H1 (cell line): ENCODE measurements around the gene ARHGAP42. TPM values are rescaled to one million over a fixed set of nuclear protein-coding genes. Genes with fewer than 3 reads are reported as not detected.

Experiments
- CTCF ChIA-PET: fragments of 300-600 bp; sonication (Branson Sonifier 250); formaldehyde crosslinking; loops from one replicate; lab custom pipeline; 2021; ENCODE audit not compliant: partially characterized antibody; lab: Charles Lee
- POLR2A ChIA-PET: fragments of 300-600 bp; sonication (Branson Sonifier 250); formaldehyde crosslinking; loops from one replicate; lab custom pipeline; 2021; ENCODE audit warnings: inconsistent platforms; ENCODE audit not compliant: partially characterized antibody; lab: Charles Lee
- DNase-seq, 2 experiments: peaks; one replicate each; pipeline versions ENCODE4 v3.0.0 to v3.0.0-alpha.2; 2010 to 2022; ENCODE audit warnings: low spot score in 2 of 2, low read depth in 1 of 2, mixed read lengths in 1 of 2
- FAIRE-seq: peaks from 2 replicates; lab custom pipeline; 2011; peaks lifted over from hg19 to GRCh38; lab: Jason Lieb, UNC
- H2AFZ ChIP-seq: 2 replicates; pipeline ENCODE4 v1.8.1; 2012; ENCODE audit warnings: low read length, inconsistent platforms
- H2AK5ac ChIP-seq: 2 replicates; pipeline ENCODE4 v1.6.1; 2013; ENCODE audit warnings: low read depth, low read length
- H2BK120ac ChIP-seq: replicated peaks from 2 replicates; pipeline ENCODE3; 2013; ENCODE audit warnings: low read depth, low read length, inconsistent platforms
- H2BK12ac ChIP-seq: 2 replicates; pipeline ENCODE4 v1.6.1; 2013; ENCODE audit warnings: low read depth, low read length
- H2BK15ac ChIP-seq: 2 replicates; pipeline ENCODE4 v1.6.1; 2013; ENCODE audit warnings: low read length
- H2BK20ac ChIP-seq: 2 replicates; pipeline ENCODE4 v1.6.1; 2013; ENCODE audit warnings: low read length
- H2BK5ac ChIP-seq: 2 replicates; pipeline ENCODE4 v1.6.1; 2013; ENCODE audit warnings: low read depth, low read length
- H3K14ac ChIP-seq: 2 replicates; pipeline ENCODE4 v1.6.1; 2013; ENCODE audit warnings: inconsistent platforms; ENCODE audit not compliant: insufficient read length
- H3K18ac ChIP-seq: 2 replicates; pipeline ENCODE4 v1.6.1; 2013; ENCODE audit warnings: low read length; ENCODE audit errors: extremely low read depth
- H3K23ac ChIP-seq: 2 replicates; pipeline ENCODE4 v1.6.1; 2013; ENCODE audit warnings: inconsistent platforms; ENCODE audit not compliant: insufficient read length
- H3K23me2 ChIP-seq: 2 replicates; pipeline ENCODE4 v1.6.1; 2013; ENCODE audit warnings: low read depth, low read length
- H3K27ac ChIP-seq: 2 replicates; pipeline ENCODE4 v1.6.1; 2011; ENCODE audit warnings: low read depth, low read length, inconsistent platforms
- H3K27me3 ChIP-seq, 4 experiments: replicated peaks in 1 of 4; 1 replicate in 1 of 4; 2 replicates in 3 of 4; pipeline versions ENCODE4 v1.6.1 to v1.8.1; 2011 to 2013; ENCODE audit warnings: low read length in 3 of 4, mild to moderate bottlenecking in 3 of 4, inconsistent platforms in 2 of 4, mixed read lengths in 2 of 4, moderate library complexity in 1 of 4; ENCODE audit not compliant: control insufficient read depth in 3 of 4, insufficient read depth in 3 of 4; ENCODE audit errors: extremely low read depth in 1 of 4
- H3K36me3 ChIP-seq, 4 experiments: 2 replicates each; pipeline versions ENCODE4 v1.6.1 to v1.8.1; 2011 to 2013; ENCODE audit warnings: mild to moderate bottlenecking in 4 of 4, low read length in 3 of 4, moderate library complexity in 2 of 4, control low read depth in 1 of 4, inconsistent platforms in 1 of 4; ENCODE audit not compliant: insufficient read depth in 4 of 4, control insufficient read depth in 2 of 4
- H3K4ac ChIP-seq: replicated peaks from 2 replicates; pipeline ENCODE3; 2013; ENCODE audit warnings: low read length, low read depth, mixed read lengths, inconsistent platforms; ENCODE audit not compliant: insufficient read length
- H3K4me1 ChIP-seq, 4 experiments: replicated peaks in 1 of 4; 1 replicate in 1 of 4; 2 replicates in 3 of 4; pipeline versions ENCODE4 v1.6.1 to v1.8.1; 2011 to 2013; ENCODE audit warnings: low read length in 3 of 4, inconsistent platforms in 2 of 4, mixed read lengths in 1 of 4; ENCODE audit not compliant: insufficient read depth in 4 of 4, control insufficient read depth in 3 of 4
- H3K4me2 ChIP-seq, 2 experiments: 2 replicates each; pipeline versions ENCODE4 v1.6.1 to v1.8.1; 2011 to 2013; ENCODE audit warnings: low read depth in 2 of 2, low read length in 2 of 2, control low read depth in 1 of 2, inconsistent platforms in 1 of 2, mild to moderate bottlenecking in 1 of 2; ENCODE audit not compliant: insufficient read depth in 1 of 2
- H3K4me3 ChIP-seq, 4 experiments: fragments of 200-600, 300-600 bp in 1 of 4; sonication (generic), shearing (Covaris generic), sonication (Bioruptor Twin) in 1 of 4; 2 replicates each; pipeline versions ENCODE4 v1.5.1 to v1.8.1; 2011 to 2016; ENCODE audit warnings: low read length in 4 of 4, low read depth in 3 of 4, control low read depth in 2 of 4, inconsistent platforms in 2 of 4, mild to moderate bottlenecking in 2 of 4, mixed read lengths in 1 of 4, moderate library complexity in 1 of 4; ENCODE audit not compliant: insufficient read depth in 2 of 4; ENCODE audit errors: extremely low read depth in 1 of 4
- H3K56ac ChIP-seq: replicated peaks from 2 replicates; pipeline ENCODE3; 2013; ENCODE audit warnings: low read depth, mild to moderate bottlenecking, mixed read lengths, low read length, inconsistent platforms; ENCODE audit not compliant: insufficient read length
- H3K79me1 ChIP-seq: 2 replicates; pipeline ENCODE4 v1.6.1; 2013; ENCODE audit warnings: low read depth, low read length, control low read depth
- H3K79me2 ChIP-seq, 2 experiments: 2 replicates each; pipeline versions ENCODE4 v1.6.1 to v1.8.1; 2012 to 2013; ENCODE audit warnings: low read length in 2 of 2, mild to moderate bottlenecking in 2 of 2, inconsistent platforms in 1 of 2; ENCODE audit not compliant: insufficient read depth in 2 of 2, control insufficient read depth in 1 of 2
- H3K9ac ChIP-seq, 4 experiments: replicated peaks in 1 of 4; 1 replicate in 1 of 4; 2 replicates in 3 of 4; pipeline versions ENCODE4 v1.6.1 to v1.8.1; 2011 to 2013; ENCODE audit warnings: low read depth in 3 of 4, low read length in 3 of 4, control low read depth in 2 of 4, mild to moderate bottlenecking in 2 of 4, moderate library complexity in 2 of 4, inconsistent platforms in 1 of 4; ENCODE audit errors: extremely low read depth in 1 of 4
- H3K9me3 ChIP-seq, 2 experiments: 2 replicates each; pipeline versions ENCODE4 v1.6.1 to v1.8.1; 2012 to 2013; ENCODE audit warnings: mild to moderate bottlenecking in 2 of 2, moderate library complexity in 2 of 2, control low read depth in 1 of 2, inconsistent platforms in 1 of 2, low read depth in 1 of 2, low read length in 1 of 2, mixed read lengths in 1 of 2; ENCODE audit not compliant: insufficient read depth in 2 of 2
- H4K20me1 ChIP-seq, 2 experiments: replicated peaks in 1 of 2; 2 replicates each; pipeline versions ENCODE3 to v1.8.1; 2011 to 2013; ENCODE audit warnings: inconsistent platforms in 2 of 2, low read length in 2 of 2, mild to moderate bottlenecking in 1 of 2; ENCODE audit not compliant: insufficient read depth in 2 of 2, control insufficient read depth in 1 of 2
- H4K5ac ChIP-seq: 2 replicates; pipeline ENCODE4 v1.6.1; 2013; ENCODE audit warnings: low read length, low read depth, mixed read lengths, inconsistent platforms; ENCODE audit not compliant: insufficient read length
- H4K8ac ChIP-seq: 2 replicates; pipeline ENCODE4 v1.8.0; 2013; ENCODE audit warnings: mild to moderate bottlenecking, moderate library complexity, low read length, inconsistent platforms; ENCODE audit not compliant: insufficient read depth; ENCODE audit errors: extremely low read depth
- H4K91ac ChIP-seq: replicated peaks from 2 replicates; pipeline ENCODE3; 2013; ENCODE audit warnings: low read length, mixed read lengths, inconsistent platforms; ENCODE audit not compliant: insufficient read length
- BACH1 ChIP-seq: IDR thresholded peaks from 2 replicates; pipeline ENCODE4 v1.6.1; 2012; ENCODE audit warnings: low read length, improper control_type of control experiment
- POLR2AphosphoS5 ChIP-seq: IDR thresholded peaks from 2 replicates; pipeline ENCODE4 v1.6.1; 2011; ENCODE audit warnings: low read depth, low read length
- RXRA ChIP-seq: IDR thresholded peaks from 2 replicates; pipeline ENCODE4 v1.6.1; 2011; ENCODE audit warnings: low read depth, mild to moderate bottlenecking, low read length, moderate library complexity; ENCODE audit not compliant: insufficient read depth
- SIN3A ChIP-seq, 2 experiments: IDR thresholded peaks in 1 of 2; conservative IDR thresholded peaks in 1 of 2; 2 replicates each; pipeline ENCODE4 v1.6.1; 2011 to 2012; ENCODE audit warnings: low read length in 2 of 2, improper control_type of control experiment in 1 of 2, low read depth in 1 of 2, mild to moderate bottlenecking in 1 of 2
- TAF1 ChIP-seq: IDR thresholded peaks from 2 replicates; pipeline ENCODE4 v1.6.1; 2011; ENCODE audit warnings: mild to moderate bottlenecking, low read depth, low read length
- ZNF274 ChIP-seq: IDR thresholded peaks from 2 replicates; pipeline ENCODE4 v1.7.0; 2012; ENCODE audit warnings: low read length, borderline replicate concordance; ENCODE audit errors: extremely low read depth
- WGBS, 2 experiments: shearing (Covaris generic) in 1 of 2; methylation state at CpG; one replicate each; pipeline versions ENCODE4 v1.1.6 to v1.1.7; 2013 to 2015; ENCODE audit warnings: low lambda C conversion rate in 2 of 2, mixed read lengths in 2 of 2, inconsistent platforms in 1 of 2, low coverage in 1 of 2, missing lambda C conversion rate in 1 of 2; ENCODE audit not compliant: insufficient replicate concordance in 2 of 2, insufficient coverage in 1 of 2, insufficient read length in 1 of 2; ENCODE audit errors: extremely low coverage in 1 of 2, missing lambda C conversion rate in 1 of 2; 5-methylcytosine and 5-hydroxymethylcytosine counted together
- polyA plus RNA-seq, 7 experiments: library from polyadenylated mRNA; depleted of rRNA in 3 of 7; stranded (reverse) in 5 of 7; unstranded in 2 of 7; fragments of >200 nt in 5 of 7; fragments of 200-250 nt in 2 of 7; gene quantifications; 1 replicate in 5 of 7; 2 replicates in 1 of 7; 4 replicates in 1 of 7; pipeline versions ENCODE4 v1.2.1 to v1.2.3, GENCODE V29; 2011 to 2013; ENCODE audit warnings: missing spikeins in 2 of 7, mixed read lengths in 2 of 7
- total RNA-seq: library from RNA; stranded (reverse); fragmentation: NEBNext Ultra II Directional; extraction: Animal tissue kit (Norgen Biotek cat#: 25700); gene quantifications from 2 replicates; pipeline ENCODE4 v1.2.1, GENCODE V29; 2021

ARHGAP42 gene
- total and polyA plus RNA-seq, 2 of the 8 experiments (the other 6 are each of a cell fraction or from before 2014, with no cell fraction given) = 22.2 to 33.5 TPM

DNA sequence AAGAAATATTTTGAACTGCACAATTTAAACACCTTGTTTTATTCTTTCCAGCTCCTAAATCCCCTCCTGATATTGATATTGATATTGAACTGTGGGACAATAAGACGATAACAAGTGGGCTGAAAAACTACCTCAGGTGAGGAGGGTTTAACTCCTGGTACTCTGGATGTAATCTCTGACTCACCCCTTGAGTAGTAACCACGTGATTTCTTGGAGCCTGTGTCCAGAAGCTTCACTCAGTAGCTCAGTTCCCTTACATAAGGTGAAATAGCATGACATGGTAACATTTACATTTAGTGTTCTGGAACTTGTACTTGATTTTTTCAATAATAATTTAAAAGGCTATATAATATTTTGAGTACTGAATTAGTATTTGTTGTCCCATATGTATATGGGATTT lies 274.5 kb downstream of the ARHGAP42 start:
- Histone ChIP-seq H4K91ac (no peak overlapping the region), H2BK15ac (no peak overlapping the region), H4K5ac (no peak overlapping the region), H2AK5ac (no peak overlapping the region), H2BK20ac (no peak overlapping the region), H3K36me3 (peaks cover 0 to 32% (median 12%) of the 10 kb centered on the region in 4 experiments; a peak in 6 of 8 replicates), H2BK12ac (no peak overlapping the region), H3K14ac (no peak overlapping the region), H2AFZ (no peak overlapping the region), H4K8ac (no peak overlapping the region), H3K4me1 (peaks cover 0 to 4% (median 2%) of the 10 kb centered on the region in 4 experiments; a peak in 5 of 7 replicates), H3K79me1 (no peaks in the 10 kb centered on the region), H3K4me3 (no peak overlapping the region), H3K23ac (no peak overlapping the region), H3K27ac (no peak overlapping the region), H3K56ac (no peak overlapping the region), H3K9me3 (no peaks in the 10 kb centered on the region), H3K4me2 (no peak overlapping the region), H3K9ac (no peak overlapping the region), H3K4ac (no peak overlapping the region), H4K20me1 (no peaks in the 10 kb centered on the region), H3K23me2 (no peaks in the 10 kb centered on the region), H3K79me2 (no peaks in the 10 kb centered on the region), H3K27me3 (no peaks in the 10 kb centered on the region), H2BK5ac (no peak overlapping the region), H2BK120ac (no peak overlapping the region), H3K18ac (no peak overlapping the region)
- WGBS, 2 experiments = 92% methylated on average over 2 of the region's 2 CpGs; no CpG with 5 or more reads in 1 of the 2 experiments
- CTCF ChIA-PET = interaction anchor here (1.0 to 2.3 kb wide), 2 partner anchors 10 to 72 kb away, joined by 4 to 8 read pairs; no protein-coding TSS in a partner anchor
- POLR2A ChIA-PET = no interaction called here
- no peak for TF ChIP-seq POLR2AphosphoS5
- no peak for TF ChIP-seq ZNF274
- TF ChIP-seq TAF1 = no peak
- no peak for TF ChIP-seq BACH1
- no peak for TF ChIP-seq SIN3A (conservative IDR thresholded peaks at IDR 0.05 in 1 of 2, IDR thresholded peaks at IDR 0.05 in 1 of 2; ENCODE audit: low read depth in 1 of 2, low read length in 2 of 2)
- TF ChIP-seq RXRA = no peak
- DNase-seq = no peak
- FAIRE-seq = no peak
